Glutamatergic neuron (in vitro differentiated cells): ENCODE measurements around the gene KLK2. TPM values are rescaled to one million over a fixed set of nuclear protein-coding genes. Genes with fewer than 3 reads are reported as not detected.
A peak's percentile ranks its signal among the peaks of the same experiment; 100 is the strongest.

Experiments
- DNase-seq: peaks from one replicate; pipeline ENCODE4 v3.0.0; 2022
- H3K27ac Mint-ChIP-seq: one replicate; pipeline ENCODE4 v1.8.0; 2020; ENCODE audit warnings: mild to moderate bottlenecking, mixed read lengths, inconsistent platforms; ENCODE audit not compliant: unreplicated experiment
- H3K27me3 Mint-ChIP-seq: one replicate; pipeline ENCODE4 v1.8.0; 2020; ENCODE audit warnings: mild to moderate bottlenecking, moderate library complexity, mixed read lengths, inconsistent platforms; ENCODE audit not compliant: unreplicated experiment
- H3K36me3 Mint-ChIP-seq: one replicate; pipeline ENCODE4 v1.8.0; 2020; ENCODE audit warnings: mild to moderate bottlenecking, mixed read lengths, inconsistent platforms; ENCODE audit not compliant: unreplicated experiment
- H3K4me1 Mint-ChIP-seq: one replicate; pipeline ENCODE4 v1.8.0; 2020; ENCODE audit warnings: mild to moderate bottlenecking, low read depth, mixed read lengths, inconsistent platforms; ENCODE audit not compliant: unreplicated experiment
- H3K4me3 Mint-ChIP-seq: one replicate; pipeline ENCODE4 v1.8.0; 2020; ENCODE audit warnings: mild to moderate bottlenecking, mixed read lengths, inconsistent platforms; ENCODE audit not compliant: unreplicated experiment
- H3K9me3 Mint-ChIP-seq: one replicate; pipeline ENCODE4 v1.8.0; 2020; ENCODE audit warnings: mild to moderate bottlenecking, moderate library complexity, mixed read lengths, inconsistent platforms; ENCODE audit not compliant: unreplicated experiment
- total RNA-seq: library from RNA; stranded (reverse); fragmentation: NEBNext Ultra II Directional; extraction: Animal tissue kit (Norgen Biotek cat#: 25700); gene quantifications from one replicate; pipeline ENCODE4 v1.2.1, GENCODE V29; 2021; ENCODE audit not compliant: unreplicated experiment
- TF ChIP-seq, protein P1 (sequence below): fragments of 200-600 bp; sonication (generic); IDR thresholded peaks from one replicate; pipeline ENCODE4 v1.5.0; 2021; ENCODE audit not compliant: partially characterized antibody, unreplicated experiment

KLK2 gene
- total RNA-seq, 1 donor from 2014 or later = not detected

DNA sequence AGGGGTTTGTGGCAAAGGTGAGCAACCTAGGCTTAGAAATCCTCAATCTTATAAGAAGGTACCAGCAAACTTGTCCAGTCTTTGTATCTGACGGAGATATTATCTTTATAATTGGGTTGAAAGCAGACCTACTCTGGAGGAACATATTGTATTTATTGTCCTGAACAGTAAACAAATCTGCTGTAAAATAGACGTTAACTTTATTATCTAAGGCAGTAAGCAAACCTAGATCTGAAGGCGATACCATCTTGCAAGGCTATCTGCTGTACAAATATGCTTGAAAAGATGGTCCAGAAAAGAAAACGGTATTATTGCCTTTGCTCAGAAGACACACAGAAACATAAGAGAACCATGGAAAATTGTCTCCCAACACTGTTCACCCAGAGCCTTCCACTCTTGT lies 3.8 kb upstream of the KLK2 start:
- H3K4me3 Mint-ChIP-seq = no peak overlapping the region

GRCh38 chr19:50870417-50871089 lies 2.7 kb upstream of the KLK2 start:
- peaks cover 5% of the 10 kb centered on the region for H3K27me3 Mint-ChIP-seq
- H3K4me3 Mint-ChIP-seq = no peak overlapping the region

More for the DNA sequence above, 3.8 kb upstream of the KLK2 start:
- peaks cover 5% of the 10 kb centered on the region for H3K27me3 Mint-ChIP-seq
- no peaks in the 10 kb centered on the region for H3K36me3 Mint-ChIP-seq
- H3K9me3 Mint-ChIP-seq = no peaks in the 10 kb centered on the region
- TF ChIP-seq, protein P1, sequence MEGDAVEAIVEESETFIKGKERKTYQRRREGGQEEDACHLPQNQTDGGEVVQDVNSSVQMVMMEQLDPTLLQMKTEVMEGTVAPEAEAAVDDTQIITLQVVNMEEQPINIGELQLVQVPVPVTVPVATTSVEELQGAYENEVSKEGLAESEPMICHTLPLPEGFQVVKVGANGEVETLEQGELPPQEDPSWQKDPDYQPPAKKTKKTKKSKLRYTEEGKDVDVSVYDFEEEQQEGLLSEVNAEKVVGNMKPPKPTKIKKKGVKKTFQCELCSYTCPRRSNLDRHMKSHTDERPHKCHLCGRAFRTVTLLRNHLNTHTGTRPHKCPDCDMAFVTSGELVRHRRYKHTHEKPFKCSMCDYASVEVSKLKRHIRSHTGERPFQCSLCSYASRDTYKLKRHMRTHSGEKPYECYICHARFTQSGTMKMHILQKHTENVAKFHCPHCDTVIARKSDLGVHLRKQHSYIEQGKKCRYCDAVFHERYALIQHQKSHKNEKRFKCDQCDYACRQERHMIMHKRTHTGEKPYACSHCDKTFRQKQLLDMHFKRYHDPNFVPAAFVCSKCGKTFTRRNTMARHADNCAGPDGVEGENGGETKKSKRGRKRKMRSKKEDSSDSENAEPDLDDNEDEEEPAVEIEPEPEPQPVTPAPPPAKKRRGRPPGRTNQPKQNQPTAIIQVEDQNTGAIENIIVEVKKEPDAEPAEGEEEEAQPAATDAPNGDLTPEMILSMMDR = no peak
- H3K4me1 Mint-ChIP-seq = no peaks in the 10 kb centered on the region
- no peak overlapping the region for H3K27ac Mint-ChIP-seq
- DNase-seq = no peak

DNA sequence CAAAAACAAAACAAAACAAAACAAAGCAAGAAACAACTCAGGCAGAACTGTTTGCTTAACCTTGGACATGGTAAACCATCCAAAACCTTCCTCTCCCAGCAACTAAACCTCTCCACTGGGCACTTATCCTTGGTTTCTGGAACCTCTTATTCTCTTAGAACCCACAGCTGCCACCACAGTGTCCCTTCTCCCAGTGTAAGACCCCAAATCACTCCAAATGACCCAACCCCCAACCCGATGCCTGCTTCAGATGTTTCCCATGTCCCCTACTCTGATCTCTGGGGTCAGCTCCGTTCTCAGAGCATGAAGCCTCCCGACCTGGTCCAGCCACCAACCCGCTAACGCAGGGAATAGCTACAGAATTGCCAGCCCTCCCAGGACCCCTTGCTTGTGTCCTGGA lies 972 bp downstream of the KLK2 start:
- Mint-ChIP-seq H3K27me3 (peaks cover 7% of the 10 kb centered on the region), H3K9me3 (peaks cover 3% of the 10 kb centered on the region), H3K4me3 (no peak overlapping the region), H3K27ac (no peak overlapping the region), H3K4me1 (no peaks in the 10 kb centered on the region), H3K36me3 (peaks cover 5% of the 10 kb centered on the region)
- TF ChIP-seq, protein P1 = no peak
- no peak for DNase-seq

More at GRCh38 chr19:50870417-50871089, 2.7 kb upstream of the KLK2 start:
- Mint-ChIP-seq H3K9me3 (no peaks in the 10 kb centered on the region), H3K27ac (no peak overlapping the region), H3K4me1 (no peaks in the 10 kb centered on the region), H3K36me3 (no peaks in the 10 kb centered on the region)
- TF ChIP-seq, protein P1 = no peak
- no peak for DNase-seq

GRCh38 chr19:50875795-50876422 lies 2.7 kb downstream of the KLK2 start:
- DNase-seq = no peak
- TF ChIP-seq, protein P1 = no peak
- Mint-ChIP-seq H3K27me3 (peaks cover 11% of the 10 kb centered on the region), H3K4me3 (no peak overlapping the region), H3K4me1 (no peaks in the 10 kb centered on the region), H3K9me3 (peaks cover 3% of the 10 kb centered on the region), H3K36me3 (peaks cover 5% of the 10 kb centered on the region), H3K27ac (no peak overlapping the region)

GRCh38 chr19:50876456-50876855 lies 3.2 kb downstream of the KLK2 start:
- TF ChIP-seq, protein P1 = no peak
- H3K27me3 Mint-ChIP-seq = peaks cover 7% of the 10 kb centered on the region
- H3K9me3 Mint-ChIP-seq = peaks cover 3% of the 10 kb centered on the region
- no peak overlapping the region for H3K4me3 Mint-ChIP-seq
- H3K4me1 Mint-ChIP-seq = no peaks in the 10 kb centered on the region
- peak; percentile 50 for DNase-seq
- peaks cover 5% of the 10 kb centered on the region for H3K36me3 Mint-ChIP-seq
- H3K27ac Mint-ChIP-seq = no peak overlapping the region
